ENCODE results near the gene ANO3.
"Not testable (repeated sequence)": the region's sequence is repeated elsewhere in the genome, so short reads cannot be mapped to it uniquely, and the experiment has no call there.

Gene ANO3

GRCh38 chr11:26331911-26332571 lies at the start of gene ANO3:
ANO3 (plus strand) TSS chr11:26332130; CDS start chr11:26332276, 146 bp downstream.
- no peak for DNase-seq

GRCh38 chr11:26283852-26284408 lies 48.0 kb upstream of the ANO3 start:
- DNase-seq = no peak

- no peak for DNase-seq
Measured at GRCh38 chr11:26285608-26286007, 46.3 kb upstream of the ANO3 start.

- DNase-seq = peak; percentile 2
Measured at GRCh38 chr11:26286472-26287066, 45.4 kb upstream of the ANO3 start.

GRCh38 chr11:26287067-26287518 lies 44.8 kb upstream of the ANO3 start:
- DNase-seq = no peak

- peak; percentile 57 for DNase-seq
Measured at GRCh38 chr11:26297189-26297975, 34.5 kb upstream of the ANO3 start.

- not testable (repeated sequence) for DNase-seq
Measured at GRCh38 chr11:26316372-26316771, 15.6 kb upstream of the ANO3 start.

GRCh38 chr11:26319906-26320305 lies 12.0 kb upstream of the ANO3 start:
- no peak for DNase-seq

GRCh38 chr11:26321516-26321915 lies 10.4 kb upstream of the ANO3 start:
- DNase-seq = no peak

- DNase-seq = no peak
Measured at GRCh38 chr11:26322335-26323067, 9.4 kb upstream of the ANO3 start.

GRCh38 chr11:26323837-26324236 lies 8.1 kb upstream of the ANO3 start:
- DNase-seq = no peak

GRCh38 chr11:26324270-26324669 lies 7.7 kb upstream of the ANO3 start:
- no peak for DNase-seq

GRCh38 chr11:26326793-26327400 lies 5.0 kb upstream of the ANO3 start:
- DNase-seq = no peak

GRCh38 chr11:26329206-26329605 lies 2.7 kb upstream of the ANO3 start:
- no peak for DNase-seq

GRCh38 chr11:26330262-26330661 lies 1.7 kb upstream of the ANO3 start:
- DNase-seq = no peak

GRCh38 chr11:26332572-26332915 lies 614 bp downstream of the ANO3 start:
- DNase-seq = no peak

GRCh38 chr11:26333906-26334305 lies 2.0 kb downstream of the ANO3 start:
- DNase-seq = no peak

GRCh38 chr11:26335903-26336302 lies 4.0 kb downstream of the ANO3 start:
- no peak for DNase-seq

GRCh38 chr11:26344647-26345046 lies 12.7 kb downstream of the ANO3 start:
- DNase-seq = no peak

GRCh38 chr11:26348776-26349175 lies 16.8 kb downstream of the ANO3 start:
- DNase-seq = no peak

- DNase-seq = no peak
Measured at GRCh38 chr11:26350002-26350401, 18.1 kb downstream of the ANO3 start.

GRCh38 chr11:26353010-26353409 lies 21.1 kb downstream of the ANO3 start:
- no peak for DNase-seq

GRCh38 chr11:26359055-26359454 lies 27.1 kb downstream of the ANO3 start:
- DNase-seq = no peak
